MCF 10A (cell line): ENCODE data around the gene LRMDA. TPM values are rescaled to one million over a fixed set of nuclear protein-coding genes. Genes with fewer than 3 reads are reported as not detected.

Experiments used
- BruUV-seq: library from RNA; stranded (reverse); fragments of 400-500 nt; replicated peaks from 2 replicates; lab custom pipeline; 2021; lab: Mats Ljungman, UMichigan
- CTCF ChIA-PET: fragments of 300-600 bp; sonication (Branson Sonifier 250); formaldehyde crosslinking; extraction: SDS; loops from one replicate; lab custom pipeline; 2021; ENCODE audit warnings: antibody characterized with exemption, inconsistent platforms; lab: Yijun Ruan, JAX
- POLR2A ChIA-PET: fragments of 300-600, 350-650 bp; sonication (Branson Sonifier 250); formaldehyde crosslinking; extraction: SDS; loops from one replicate; lab custom pipeline; 2020; ENCODE audit warnings: antibody characterized with exemption, inconsistent platforms; lab: Yijun Ruan, JAX
- DNase-seq: peaks from one replicate; pipeline ENCODE4 v3.0.0-alpha.2; 2018; ENCODE audit not compliant: unreplicated experiment
- H3K27ac Mint-ChIP-seq: one replicate; pipeline ENCODE4 v1.8.0; 2022; ENCODE audit warnings: mild to moderate bottlenecking, low read depth, mixed read lengths; ENCODE audit not compliant: unreplicated experiment
- H3K27me3 Mint-ChIP-seq: one replicate; pipeline ENCODE4 v1.8.0; 2022; ENCODE audit warnings: mixed read lengths; ENCODE audit not compliant: insufficient read depth, unreplicated experiment
- H3K36me3 Mint-ChIP-seq: one replicate; pipeline ENCODE4 v1.8.0; 2022; ENCODE audit warnings: mild to moderate bottlenecking, moderate library complexity, mixed read lengths; ENCODE audit not compliant: insufficient read depth, unreplicated experiment
- H3K4me1 Mint-ChIP-seq: one replicate; pipeline ENCODE4 v1.8.0; 2022; ENCODE audit warnings: mixed read lengths; ENCODE audit not compliant: insufficient read depth, unreplicated experiment
- H3K4me3 Mint-ChIP-seq: one replicate; pipeline ENCODE4 v1.8.0; 2022; ENCODE audit warnings: mild to moderate bottlenecking, moderate library complexity, mixed read lengths; ENCODE audit not compliant: unreplicated experiment
- H3K9me3 Mint-ChIP-seq: one replicate; pipeline ENCODE4 v1.8.0; 2022; ENCODE audit warnings: mixed read lengths; ENCODE audit not compliant: unreplicated experiment
- intact Hi-C: fragments of 100-400 bp; cut with micrococcal nuclease; formaldehyde crosslinking; loops from 2 replicates; pipeline ENCODE4 v1.14.1; 2022
- total RNA-seq: library from RNA; stranded (reverse); gene quantifications from 2 replicates; pipeline ENCODE4 v1.2.3, GENCODE V29; 2022
- TF ChIP-seq, protein P1 (sequence below): fragments of 200-600 bp; IDR thresholded peaks from one replicate; pipeline ENCODE4 v1.8.0; 2022; ENCODE audit warnings: antibody characterized with exemption, mild to moderate bottlenecking; ENCODE audit not compliant: unreplicated experiment

The LRMDA gene
- total RNA-seq, 1 experiment from 2014 or later, result not detected

DNA sequence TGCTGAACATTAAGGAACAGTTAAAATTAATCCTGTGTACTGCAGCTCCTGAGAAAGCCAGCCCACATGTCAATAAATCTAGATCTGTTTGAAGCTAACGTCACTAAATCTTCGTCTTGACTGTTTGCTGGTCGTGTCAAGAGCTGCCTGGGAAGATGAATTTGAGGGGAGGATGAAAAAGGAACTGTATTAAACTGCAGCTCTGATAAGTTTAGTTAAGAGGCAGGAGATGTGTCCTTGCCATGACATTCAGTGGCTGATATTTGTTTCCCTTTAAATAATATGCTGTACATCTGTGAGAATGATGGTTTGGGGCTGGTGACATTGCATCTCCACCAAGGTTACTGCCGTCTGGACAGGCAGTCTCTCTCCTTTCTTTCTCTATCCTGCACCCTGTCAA lies 435.3 kb downstream of the LRMDA start:
- Mint-ChIP-seq H3K27me3 (no peaks in the 10 kb centered on the region), H3K27ac (no peak overlapping the region), H3K4me3 (no peak overlapping the region), H3K9me3 (no peaks in the 10 kb centered on the region), H3K36me3 (no peaks in the 10 kb centered on the region), H3K4me1 (peaks cover 8% of the 10 kb centered on the region)
- ChIA-PET CTCF (no interaction called here), POLR2A (interaction anchor here (1.1 kb wide), 1 partner anchor 14 kb away, joined by 3 read pairs; no protein-coding TSS in a partner anchor)
- no peak for DNase-seq
- TF ChIP-seq, protein P1, sequence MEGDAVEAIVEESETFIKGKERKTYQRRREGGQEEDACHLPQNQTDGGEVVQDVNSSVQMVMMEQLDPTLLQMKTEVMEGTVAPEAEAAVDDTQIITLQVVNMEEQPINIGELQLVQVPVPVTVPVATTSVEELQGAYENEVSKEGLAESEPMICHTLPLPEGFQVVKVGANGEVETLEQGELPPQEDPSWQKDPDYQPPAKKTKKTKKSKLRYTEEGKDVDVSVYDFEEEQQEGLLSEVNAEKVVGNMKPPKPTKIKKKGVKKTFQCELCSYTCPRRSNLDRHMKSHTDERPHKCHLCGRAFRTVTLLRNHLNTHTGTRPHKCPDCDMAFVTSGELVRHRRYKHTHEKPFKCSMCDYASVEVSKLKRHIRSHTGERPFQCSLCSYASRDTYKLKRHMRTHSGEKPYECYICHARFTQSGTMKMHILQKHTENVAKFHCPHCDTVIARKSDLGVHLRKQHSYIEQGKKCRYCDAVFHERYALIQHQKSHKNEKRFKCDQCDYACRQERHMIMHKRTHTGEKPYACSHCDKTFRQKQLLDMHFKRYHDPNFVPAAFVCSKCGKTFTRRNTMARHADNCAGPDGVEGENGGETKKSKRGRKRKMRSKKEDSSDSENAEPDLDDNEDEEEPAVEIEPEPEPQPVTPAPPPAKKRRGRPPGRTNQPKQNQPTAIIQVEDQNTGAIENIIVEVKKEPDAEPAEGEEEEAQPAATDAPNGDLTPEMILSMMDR, result no peak
- BruUV-seq, result no TSS peak
- intact Hi-C loops, result no loop called here

DNA sequence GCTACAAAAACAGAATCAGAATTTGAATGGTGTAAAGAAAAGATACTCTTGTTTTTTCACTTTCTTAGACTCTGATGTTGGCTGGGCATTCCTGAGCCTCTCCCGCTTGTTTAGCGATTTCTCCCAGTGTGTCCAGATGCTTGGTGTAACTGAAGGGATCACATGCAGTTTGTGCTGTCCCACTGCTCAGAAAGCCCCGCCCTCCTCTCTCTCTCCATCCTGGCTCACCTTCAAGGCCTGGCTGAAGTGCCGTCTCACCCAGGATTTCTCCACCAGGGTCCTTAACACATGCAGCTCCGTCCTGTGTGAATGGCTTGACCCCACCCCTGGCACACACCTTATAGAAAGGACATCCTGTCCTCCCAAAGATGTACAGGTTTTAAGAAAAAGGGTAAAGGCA lies 437.1 kb downstream of the LRMDA start:
- peaks cover 8% of the 10 kb centered on the region for H3K4me1 Mint-ChIP-seq
- no peaks in the 10 kb centered on the region for H3K9me3 Mint-ChIP-seq
- H3K36me3 Mint-ChIP-seq, result no peaks in the 10 kb centered on the region
- ChIA-PET CTCF (no interaction called here), POLR2A (no interaction called here)
- H3K27me3 Mint-ChIP-seq, result no peaks in the 10 kb centered on the region
- H3K27ac Mint-ChIP-seq, result no peak overlapping the region
- no peak overlapping the region for H3K4me3 Mint-ChIP-seq
- DNase-seq, result no peak
- TF ChIP-seq, protein P1, result no peak
- intact Hi-C loops, result no loop called here
- no TSS peak for BruUV-seq

DNA sequence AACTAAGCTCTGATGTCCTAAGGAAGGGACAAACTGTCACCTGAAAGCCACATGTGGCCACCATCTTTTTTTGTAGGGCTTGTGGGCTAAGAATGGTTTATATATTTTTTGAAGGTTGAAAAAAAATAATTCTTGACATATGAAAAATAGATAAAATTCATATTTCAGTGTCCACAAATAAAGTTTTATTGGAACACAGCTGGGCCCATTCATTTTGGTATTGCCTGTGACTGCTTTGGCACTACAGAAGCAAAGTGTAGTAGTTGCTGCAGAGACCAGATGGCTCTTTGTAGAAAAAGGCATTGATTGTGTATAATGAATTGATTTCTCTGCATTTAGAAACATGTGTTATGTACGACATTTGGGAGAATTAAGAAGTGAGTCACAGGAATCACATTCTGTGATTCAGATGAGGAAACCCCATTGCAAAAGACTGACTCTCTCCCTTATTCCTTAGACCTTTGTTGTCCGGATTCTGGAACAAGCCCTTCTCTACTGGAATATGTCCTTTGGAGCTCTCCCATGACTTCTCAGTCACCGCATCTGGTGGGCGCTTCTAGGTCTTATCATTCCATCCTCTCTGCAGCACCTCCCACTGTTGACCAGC lies 438.7 kb downstream of the LRMDA start:
- Mint-ChIP-seq H3K27ac (no peak overlapping the region), H3K4me3 (no peak overlapping the region), H3K9me3 (no peaks in the 10 kb centered on the region), H3K4me1 (peaks cover 8% of the 10 kb centered on the region), H3K36me3 (no peaks in the 10 kb centered on the region), H3K27me3 (no peaks in the 10 kb centered on the region)
- TF ChIP-seq, protein P1, result no peak
- intact Hi-C loops, result no loop called here
- ChIA-PET CTCF (no interaction called here), POLR2A (no interaction called here)
- peak; percentile 20 for DNase-seq
- no TSS peak for BruUV-seq

DNA sequence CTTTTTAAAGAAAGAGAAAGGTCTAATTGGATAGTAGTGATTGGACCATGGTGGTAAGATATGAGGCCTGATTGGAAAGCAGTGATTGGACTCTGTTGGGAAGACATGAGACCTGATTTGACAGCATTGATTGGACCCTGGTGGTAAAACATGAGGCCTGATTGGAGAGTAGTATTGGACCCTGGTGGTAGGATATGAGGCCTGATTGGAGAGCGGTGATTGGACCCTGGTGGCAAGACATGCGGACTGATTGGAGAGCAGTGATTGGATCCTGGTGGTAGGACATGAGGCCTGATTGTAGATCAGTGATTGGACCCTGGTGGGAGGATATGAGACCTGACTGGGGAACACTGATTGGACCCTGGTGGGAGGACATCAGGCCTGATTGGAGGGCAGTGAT lies 444.3 kb downstream of the LRMDA start:
- ChIA-PET CTCF (interaction anchor here (0.6 kb wide), 1 partner anchor 198 kb away, joined by 3 read pairs; no protein-coding TSS in a partner anchor), POLR2A (no interaction called here)
- H3K36me3 Mint-ChIP-seq, result no peaks in the 10 kb centered on the region
- H3K27ac Mint-ChIP-seq, result no peak overlapping the region
- H3K27me3 Mint-ChIP-seq, result no peaks in the 10 kb centered on the region
- no peaks in the 10 kb centered on the region for H3K9me3 Mint-ChIP-seq
- intact Hi-C loops, result no loop called here
- BruUV-seq, result no TSS peak
- H3K4me1 Mint-ChIP-seq, result peaks cover 3% of the 10 kb centered on the region
- TF ChIP-seq, protein P1, result no peak
- no peak overlapping the region for H3K4me3 Mint-ChIP-seq
- no peak for DNase-seq
